Hypothalamus (tissue), 51 donors: ENCODE measurements around the gene PRRT1B.
A peak's percentile ranks its signal among the peaks of the same experiment; 100 is the strongest.

Source experiments
- DNase-seq, 51 donors: peaks; one replicate each; lab custom pipeline; 2025; lab: John Stamatoyannopoulos, UW

PRRT1B gene

DNA sequence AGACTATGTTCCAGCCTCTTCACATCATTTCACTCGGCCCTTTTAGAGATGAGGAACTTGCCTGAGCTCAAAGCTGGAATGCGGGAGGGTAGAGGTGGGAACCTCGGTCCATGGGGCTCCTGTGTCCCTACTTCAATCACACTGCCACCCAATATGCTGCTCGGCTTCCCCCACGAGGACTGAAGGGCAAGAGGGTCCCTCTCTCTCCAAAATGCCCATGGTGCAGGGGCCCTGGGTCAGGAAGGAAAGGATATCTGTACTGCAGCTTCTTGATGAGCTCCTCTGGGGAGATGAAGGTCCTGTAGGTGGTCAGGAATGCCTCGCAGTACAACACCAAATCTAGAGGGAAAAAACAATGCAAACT is 46.5 kb downstream of the PRRT1B start:
- no peak for DNase-seq

GRCh38 chr9:131593091-131593820 is 47.9 kb downstream of the PRRT1B start:
- DNase-seq: peak in 1 of 51 donors; percentile 48

DNA sequence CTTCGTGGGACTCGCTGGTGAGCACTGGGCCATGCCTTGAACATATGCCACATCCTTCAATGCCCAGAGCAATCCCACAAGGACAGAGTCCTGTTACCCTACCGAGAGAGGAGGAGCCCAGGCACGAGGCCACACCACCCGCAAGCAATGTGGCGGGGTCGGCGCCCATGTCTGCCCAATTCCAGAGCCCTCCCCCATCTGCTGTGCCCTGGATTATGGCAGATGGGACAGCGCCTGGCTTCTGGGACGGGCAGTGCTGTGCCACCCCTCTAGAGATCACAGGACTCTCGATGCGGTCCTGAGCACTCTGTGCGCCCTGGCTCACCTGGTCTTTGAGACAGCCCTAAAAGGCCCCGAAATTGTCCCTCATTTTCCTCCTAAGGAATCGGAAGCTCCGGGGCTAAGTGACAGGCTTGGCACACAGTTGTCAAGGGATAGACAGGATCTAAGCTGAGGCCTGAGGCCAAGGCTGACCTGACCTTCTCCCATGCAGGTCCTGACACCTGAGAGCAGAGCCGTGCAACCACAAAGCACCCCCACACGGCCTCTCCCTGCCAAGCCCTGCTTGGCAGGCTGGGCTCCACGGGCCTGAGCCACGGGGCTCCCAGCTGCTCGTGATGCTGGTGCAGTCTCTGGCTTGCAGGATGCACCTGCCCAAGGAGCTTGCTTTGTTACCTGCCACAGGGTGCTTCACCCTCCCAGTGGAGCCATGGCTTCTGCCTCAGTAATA is 48.8 kb downstream of the PRRT1B start:
- DNase-seq: no peak

DNA sequence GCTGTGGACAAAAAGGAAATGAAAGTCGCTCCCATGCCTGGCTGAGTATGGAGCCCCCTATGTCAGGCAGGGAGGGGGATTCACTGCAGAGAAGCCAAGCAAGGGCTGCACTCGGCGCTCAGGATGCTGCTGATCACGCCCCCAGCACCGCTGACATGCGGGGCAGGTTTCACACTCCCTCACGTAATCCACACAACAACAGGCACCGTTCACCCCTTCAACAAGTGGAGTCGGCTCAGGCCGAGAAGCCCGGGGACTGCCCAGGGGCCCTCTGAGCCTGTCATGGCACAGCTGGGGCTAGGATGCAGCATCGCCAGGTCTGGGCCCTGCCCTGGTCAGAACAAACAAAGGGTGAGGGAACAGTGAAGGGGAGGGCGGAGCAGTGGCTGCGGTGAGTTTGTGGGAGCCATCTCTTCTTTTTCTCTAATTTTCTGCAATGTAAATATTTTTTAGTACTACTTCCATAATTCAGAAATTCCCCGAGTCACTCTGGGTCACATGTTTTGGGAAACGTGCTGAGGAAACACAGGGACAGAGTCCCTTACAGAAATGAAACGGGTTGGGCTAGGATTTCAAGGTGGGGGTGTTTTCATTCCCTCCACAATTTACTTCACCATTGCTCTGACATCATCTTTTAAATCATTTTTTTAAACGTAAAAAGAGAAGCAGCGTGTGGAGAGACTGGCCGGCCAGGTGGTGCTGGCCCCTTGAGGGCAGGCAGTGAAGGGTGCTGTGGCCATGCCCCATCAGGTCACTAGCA is 49.8 kb downstream of the PRRT1B start:
- DNase-seq: no peak

DNA sequence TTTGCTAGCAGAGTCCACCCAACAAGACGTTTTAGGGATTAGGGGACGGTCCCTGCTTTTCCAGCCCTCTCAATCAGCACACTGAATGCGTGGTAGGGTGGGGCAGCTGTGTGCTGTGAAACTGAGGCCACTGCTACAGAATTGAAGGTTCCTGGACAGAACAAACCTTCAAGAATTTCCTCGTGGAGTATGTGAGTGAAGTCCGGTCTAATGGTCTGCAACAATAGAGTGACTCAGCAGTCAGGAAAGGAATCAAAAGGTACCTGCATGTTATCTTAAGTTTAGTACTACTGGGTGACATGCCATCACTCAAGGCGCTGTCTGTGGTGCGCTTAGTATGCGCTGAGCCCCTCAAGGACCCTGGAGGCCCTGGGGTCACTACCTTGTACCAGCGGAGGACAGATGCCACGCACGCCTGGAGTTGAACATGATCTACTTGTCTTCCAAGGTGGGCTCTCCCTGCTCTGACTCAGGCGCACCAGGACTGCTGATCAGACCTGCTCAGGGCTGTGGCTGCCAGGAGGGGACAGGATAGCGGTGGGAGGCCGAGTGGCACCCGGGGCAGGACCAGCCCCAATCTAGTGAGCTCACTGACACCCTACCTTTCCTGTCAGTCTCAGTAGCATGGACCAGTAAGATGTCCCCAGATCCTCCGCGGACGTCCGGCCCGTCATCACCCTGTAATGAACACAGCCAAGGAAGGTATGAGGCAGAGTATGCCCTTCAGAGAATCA is 50.5 kb downstream of the PRRT1B start:
- DNase-seq: no peak

DNA sequence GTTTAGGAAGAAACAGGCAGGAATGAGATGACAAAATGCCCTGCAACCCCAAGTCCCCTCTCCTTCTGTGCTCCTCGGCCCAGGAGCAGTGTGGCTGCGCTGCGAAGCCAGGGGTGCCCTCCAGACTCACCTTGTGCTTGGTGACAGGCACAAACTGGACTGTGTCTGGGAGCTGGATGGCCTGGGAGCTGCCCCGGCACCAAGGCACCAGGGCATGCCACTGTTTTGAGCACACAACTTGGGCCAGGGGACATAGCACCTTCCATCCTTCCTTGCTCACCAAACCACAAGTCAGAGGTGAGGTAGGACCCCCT is 51.1 kb downstream of the PRRT1B start:
- DNase-seq: no peak

DNA sequence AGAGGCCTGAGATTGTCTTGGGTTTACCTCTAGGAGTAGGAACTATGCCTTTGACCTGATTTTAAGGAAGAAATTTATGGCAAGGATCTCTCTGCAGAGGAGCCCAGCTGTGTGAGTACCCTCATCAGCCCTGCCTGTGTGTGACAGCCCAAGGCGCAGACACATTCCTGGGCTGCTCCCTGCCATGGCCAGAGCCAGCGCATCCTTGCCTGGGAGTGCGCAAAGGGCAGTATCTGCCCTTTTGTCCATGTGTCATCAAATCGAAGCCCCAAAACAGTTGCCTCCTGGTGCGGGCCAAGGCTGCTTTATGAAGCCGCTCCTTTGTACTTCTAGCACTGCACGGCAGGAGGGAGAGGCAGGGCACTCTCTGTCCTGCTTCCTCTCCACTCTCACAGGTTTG is 51.9 kb downstream of the PRRT1B start:
- DNase-seq: no peak

GRCh38 chr9:131598121-131598520 is 52.8 kb downstream of the PRRT1B start:
- DNase-seq: peak in 31 of 51 donors; percentile 13 to 73 (median 41)

DNA sequence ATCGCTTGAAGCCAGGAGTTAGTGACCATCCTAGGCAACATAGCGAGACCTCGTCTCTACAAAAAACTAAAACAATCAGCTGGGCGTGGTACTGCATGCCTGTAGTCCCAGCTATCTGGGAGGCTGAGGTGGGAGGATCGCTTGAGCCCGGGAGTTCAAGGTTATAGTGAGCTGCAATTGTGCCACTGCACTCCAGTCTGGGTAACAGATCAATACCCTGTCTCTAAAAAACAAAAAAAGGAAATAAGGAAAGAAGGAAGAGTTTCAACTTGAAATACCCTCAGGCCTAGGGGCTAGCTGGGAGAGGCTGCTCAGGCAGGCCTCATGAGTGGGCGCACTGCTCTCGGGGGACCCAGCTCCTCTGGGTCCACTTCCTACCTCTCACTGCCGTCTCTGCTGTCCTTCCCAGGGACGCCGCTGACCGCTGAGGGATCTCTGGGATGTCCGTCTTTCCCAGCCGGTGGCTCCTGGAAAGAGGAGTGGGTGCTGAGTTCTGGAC is 56.4 kb downstream of the PRRT1B start:
- DNase-seq: no peak

DNA sequence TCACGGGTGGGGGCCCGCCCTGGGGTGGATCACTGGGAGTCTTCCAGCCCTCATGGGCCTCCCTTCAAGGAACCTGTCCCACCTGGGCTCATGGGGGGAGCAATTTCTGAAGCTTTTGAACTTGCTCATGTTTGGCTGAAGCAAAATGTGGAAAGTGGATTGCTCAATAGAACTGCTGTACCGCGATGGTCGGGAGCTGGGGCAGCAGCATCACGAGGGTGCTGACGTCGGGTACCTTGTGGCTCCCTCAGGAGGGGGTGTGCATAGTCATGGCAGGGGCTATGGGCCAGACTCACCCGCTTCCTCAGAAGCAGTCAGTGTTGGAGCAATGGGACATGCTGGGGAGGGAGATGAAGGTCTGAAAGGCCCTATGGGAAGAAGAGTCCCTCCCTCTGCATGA is 57.9 kb downstream of the PRRT1B start:
- no peak for DNase-seq

- DNase-seq: no peak
Observed at GRCh38 chr9:131603711-131604439, 58.6 kb downstream of the PRRT1B start.

GRCh38 chr9:131605770-131606590 is 60.7 kb downstream of the PRRT1B start:
- DNase-seq: no peak

DNA sequence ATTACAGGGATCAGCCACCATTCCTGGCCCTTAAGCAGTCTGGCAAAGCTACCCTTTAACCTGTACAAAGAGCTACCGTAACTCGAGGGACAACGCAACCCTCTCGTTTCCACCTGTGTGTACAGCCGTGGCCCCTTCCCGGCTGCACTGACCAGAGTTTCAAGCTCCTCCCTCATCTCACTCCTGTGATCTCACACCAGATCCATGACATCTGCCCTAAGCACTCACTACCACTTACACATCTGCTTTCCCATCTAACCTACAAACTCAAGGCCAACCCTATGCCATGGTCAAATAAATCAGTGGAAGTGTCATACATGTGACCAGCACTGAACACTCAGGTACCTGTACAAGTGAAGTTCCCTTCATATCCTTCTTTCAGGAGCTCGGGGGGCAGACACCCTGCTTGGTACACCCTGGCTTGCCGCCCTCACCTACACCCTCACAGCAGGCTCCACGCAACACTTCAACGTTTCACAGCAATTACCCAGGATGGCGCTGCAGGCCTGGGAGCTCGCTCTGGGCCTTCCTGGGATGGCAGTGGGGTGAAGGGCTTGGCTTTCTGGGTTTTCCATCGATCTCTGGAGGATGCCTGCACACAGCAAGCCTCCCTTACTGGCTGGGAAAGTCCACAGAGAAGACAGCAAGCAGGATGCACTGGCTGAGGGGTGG is 61.7 kb downstream of the PRRT1B start:
- DNase-seq: peak in 1 of 51 donors; percentile 30

DNA sequence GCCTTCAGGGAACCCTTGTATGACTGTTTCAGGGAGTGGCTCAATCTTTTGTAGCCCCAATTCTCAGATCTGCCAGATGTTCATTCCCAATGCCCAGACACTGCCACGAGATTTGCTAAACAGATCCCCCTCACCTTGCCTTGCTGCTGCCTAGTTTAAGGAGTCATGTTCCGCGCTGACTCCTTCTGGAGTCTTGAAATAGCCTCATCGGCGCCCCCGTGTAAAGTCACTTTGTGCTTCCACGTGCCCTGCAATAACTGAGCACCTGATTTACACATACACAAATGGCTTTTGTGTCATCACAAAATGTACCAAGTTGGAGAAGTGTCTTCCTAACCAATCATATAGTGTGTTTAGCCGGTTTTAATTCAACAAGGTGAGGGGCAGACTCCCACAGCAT is 62.3 kb downstream of the PRRT1B start:
- no peak for DNase-seq

GRCh38 chr9:131608493-131609037 is 63.2 kb downstream of the PRRT1B start:
- peak in 7 of 51 donors; percentile 14 to 76 (median 37) for DNase-seq
